Neuronal stem cell (in vitro differentiated cells): Measurements from ENCODE around the gene TMED4.

Source experiments
- DNase-seq: peaks from one replicate; pipeline ENCODE4 v3.0.0-alpha.2; 2013; ENCODE audit warnings: low spot score
- H2AFZ ChIP-seq: one replicate; pipeline ENCODE4 v1.6.1; 2013; ENCODE audit warnings: mild to moderate bottlenecking, low read length, inconsistent platforms
- H2AK5ac ChIP-seq: 2 replicates; pipeline ENCODE4 v1.6.1; 2013; ENCODE audit warnings: low read depth, mild to moderate bottlenecking, inconsistent platforms, low read length, moderate library complexity, mixed read lengths
- H2BK120ac ChIP-seq: 2 replicates; pipeline ENCODE4 v1.6.1; 2013; ENCODE audit warnings: low read depth, mild to moderate bottlenecking, inconsistent platforms, low read length, moderate library complexity, mixed read lengths
- H2BK12ac ChIP-seq: one replicate; pipeline ENCODE4 v1.6.1; 2013; ENCODE audit warnings: low read length, inconsistent platforms
- H2BK15ac ChIP-seq: 2 replicates; pipeline ENCODE4 v1.6.1; 2013; ENCODE audit warnings: mild to moderate bottlenecking, low read length, inconsistent platforms, mixed read lengths
- H2BK5ac ChIP-seq: one replicate; pipeline ENCODE4 v1.6.1; 2013; ENCODE audit warnings: inconsistent platforms, mild to moderate bottlenecking, low read length, moderate library complexity
- H3K14ac ChIP-seq: one replicate; pipeline ENCODE4 v1.6.1; 2013; ENCODE audit warnings: low read length, inconsistent platforms
- H3K18ac ChIP-seq: 2 replicates; pipeline ENCODE4 v1.6.1; 2013; ENCODE audit warnings: low read length, inconsistent platforms
- H3K23ac ChIP-seq: 2 replicates; pipeline ENCODE4 v1.6.1; 2013; ENCODE audit warnings: low read depth, mild to moderate bottlenecking, mixed read lengths, low read length, inconsistent platforms; ENCODE audit not compliant: poor library complexity
- H3K27ac ChIP-seq: replicated peaks from 3 replicates; pipeline ENCODE4 v1.5.1; 2013; ENCODE audit warnings: low read length, inconsistent platforms
- H3K27me3 ChIP-seq, 3 experiments: 2 replicates each; pipeline ENCODE4 v1.6.1; 2013; ENCODE audit warnings: low read length in 3 of 3, mild to moderate bottlenecking in 2 of 3, inconsistent platforms in 1 of 3, low read depth in 1 of 3, mixed read lengths in 1 of 3, moderate library complexity in 1 of 3; ENCODE audit not compliant: control insufficient read depth in 3 of 3, insufficient read depth in 3 of 3
- H3K36me3 ChIP-seq, 2 donors: replicated peaks in 1 of 2; 2 replicates each; pipeline ENCODE4 v1.6.1; 2013; ENCODE audit warnings: low read length in 2 of 2; ENCODE audit not compliant: control insufficient read depth in 2 of 2, insufficient read depth in 2 of 2
- H3K4ac ChIP-seq: 2 replicates; pipeline ENCODE4 v1.6.1; 2013; ENCODE audit warnings: inconsistent platforms, mild to moderate bottlenecking, low read length, moderate library complexity
- H3K4me1 ChIP-seq, 2 donors: 1 replicate in 1 of 2; 2 replicates in 1 of 2; pipeline ENCODE4 v1.6.1; 2013; ENCODE audit warnings: low read length in 2 of 2, low read depth in 1 of 2; ENCODE audit not compliant: control insufficient read depth in 2 of 2, insufficient read depth in 1 of 2
- H3K4me2 ChIP-seq: one replicate; pipeline ENCODE4 v1.6.1; 2013; ENCODE audit warnings: mild to moderate bottlenecking, low read length, inconsistent platforms; ENCODE audit not compliant: insufficient read depth, poor library complexity, severe bottlenecking
- H3K4me3 ChIP-seq, 2 donors: 2 replicates each; pipeline ENCODE4 v1.5.1; 2013; ENCODE audit warnings: low read length in 2 of 2, mild to moderate bottlenecking in 2 of 2, inconsistent platforms in 1 of 2, moderate library complexity in 1 of 2
- H3K79me1 ChIP-seq: one replicate; pipeline ENCODE4 v1.6.1; 2013; ENCODE audit warnings: low read depth, mild to moderate bottlenecking, inconsistent platforms, low read length, moderate library complexity
- H3K9ac ChIP-seq: one replicate; pipeline ENCODE4 v1.6.1; 2013; ENCODE audit warnings: mild to moderate bottlenecking, low read depth, low read length, inconsistent platforms; ENCODE audit not compliant: poor library complexity
- H3K9me3 ChIP-seq, 2 donors: replicated peaks in 1 of 2; 2 replicates each; pipeline versions ENCODE3 to v1.6.1; 2013; ENCODE audit warnings: low read length in 2 of 2, mild to moderate bottlenecking in 2 of 2, inconsistent platforms in 1 of 2, low read depth in 1 of 2, mixed read lengths in 1 of 2, moderate library complexity in 1 of 2; ENCODE audit not compliant: control insufficient read depth in 2 of 2, insufficient read depth in 1 of 2
- H4K8ac ChIP-seq: one replicate; pipeline ENCODE4 v1.6.1; 2013; ENCODE audit warnings: low read depth, mild to moderate bottlenecking, inconsistent platforms, low read length, moderate library complexity
- H4K91ac ChIP-seq: one replicate; pipeline ENCODE4 v1.6.1; 2013; ENCODE audit warnings: low read length, low read depth, mild to moderate bottlenecking, inconsistent platforms; ENCODE audit not compliant: poor library complexity
- whole genome bisulfite sequencing, 2 donors: extraction: QIAGEN DNeasy Blood & Tissue Kit; methylation state at CpG; one replicate each; pipeline ENCODE4 v1.1.7; 2013; ENCODE audit warnings: missing lambda C conversion rate in 2 of 2, mixed read lengths in 1 of 2; ENCODE audit not compliant: insufficient read length in 2 of 2, insufficient replicate concordance in 1 of 2; ENCODE audit errors: extremely low coverage in 2 of 2; 5-methylcytosine and 5-hydroxymethylcytosine counted together

Gene TMED4

GRCh38 chr7:44572771-44573170 is 9.3 kb downstream of the TMED4 start:
- Histone ChIP-seq H3K27me3 (no peaks in the 10 kb centered on the region), H2BK15ac (no peak overlapping the region), H3K14ac (no peak overlapping the region), H3K23ac (no peak overlapping the region), H4K8ac (no peak overlapping the region), H2AK5ac (no peak overlapping the region), H3K79me1 (peaks cover 14% of the 10 kb centered on the region), H2BK120ac (no peak overlapping the region), H3K9ac (no peak overlapping the region), H3K4ac (no peak overlapping the region), H2AFZ (no peak overlapping the region), H3K4me2 (peak overlapping the region; percentile 90), H3K4me1 (peaks cover 6 to 9% of the 10 kb centered on the region in 2 donors), H2BK5ac (no peak overlapping the region), H4K91ac (no peak overlapping the region), H3K27ac (no peak overlapping the region), H3K9me3 (no peaks in the 10 kb centered on the region), H3K36me3 (peaks cover 53 to 76% of the 10 kb centered on the region in 2 donors), H3K18ac (no peak overlapping the region), H3K4me3 (peak overlapping the region; percentile 31 to 58), H2BK12ac (no peak overlapping the region)
- WGBS, 2 donors = no CpG with 5 or more reads among the region's 5 CpGs
- DNase-seq = no peak

GRCh38 chr7:44569959-44570358 is 12.1 kb downstream of the TMED4 start:
- Histone ChIP-seq H2AK5ac (no peak overlapping the region), H3K14ac (no peak overlapping the region), H4K8ac (no peak overlapping the region), H3K4me1 (peaks cover 6 to 9% of the 10 kb centered on the region in 2 donors), H3K9ac (no peak overlapping the region), H3K4me3 (no peak overlapping the region), H4K91ac (no peak overlapping the region), H3K23ac (no peak overlapping the region), H3K9me3 (no peaks in the 10 kb centered on the region), H2BK12ac (no peak overlapping the region), H3K27me3 (no peaks in the 10 kb centered on the region), H2BK5ac (no peak overlapping the region), H3K27ac (no peak overlapping the region), H3K4ac (no peak overlapping the region), H2BK15ac (no peak overlapping the region), H3K79me1 (peaks cover 14% of the 10 kb centered on the region), H3K36me3 (peaks cover 68 to 83% of the 10 kb centered on the region in 2 donors), H2BK120ac (no peak overlapping the region), H2AFZ (no peak overlapping the region), H3K4me2 (no peak overlapping the region), H3K18ac (no peak overlapping the region)
- no CpG with 5 or more reads among the region's 9 CpGs for WGBS, 2 donors
- DNase-seq = no peak

DNA sequence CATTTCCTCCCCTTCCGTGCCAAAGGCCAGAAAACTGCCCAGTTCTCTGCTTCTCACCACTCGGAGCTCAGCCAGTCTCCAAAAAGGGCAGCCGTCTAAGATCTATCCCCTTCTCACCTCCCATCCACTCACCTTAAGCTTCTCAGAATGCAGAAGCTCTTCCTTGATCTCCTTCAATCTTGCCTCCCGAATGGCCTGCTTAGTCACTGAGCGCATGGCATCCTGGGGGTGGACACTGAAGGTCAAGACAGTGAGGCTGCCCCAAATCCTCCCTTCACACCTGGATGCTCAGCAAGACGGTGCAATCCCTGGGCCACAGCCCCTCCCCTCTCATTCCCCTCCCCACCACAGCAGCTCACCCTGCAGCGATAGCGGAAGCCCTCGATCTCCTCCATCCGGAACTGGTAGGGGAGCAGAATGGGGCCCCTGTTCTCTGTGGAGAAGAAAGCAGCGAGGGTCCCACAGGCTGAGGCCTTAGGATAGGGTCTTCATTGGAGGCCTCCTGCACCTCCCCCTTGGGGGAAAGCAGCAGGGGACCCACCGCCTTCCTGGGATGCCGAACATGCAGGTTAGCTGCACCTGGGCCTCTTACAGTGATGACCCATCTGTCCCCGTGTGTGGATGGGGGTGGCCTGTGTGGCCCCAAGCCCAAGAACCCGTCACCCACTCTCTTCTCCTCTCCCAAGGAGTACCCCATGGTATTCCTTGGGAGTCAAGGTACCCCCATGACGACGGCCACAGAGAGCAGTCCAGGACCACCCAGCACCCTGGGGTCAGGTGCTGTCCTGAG is 13.1 kb downstream of the TMED4 start:
- no peak overlapping the region for H2AK5ac ChIP-seq
- no peak overlapping the region for H3K18ac ChIP-seq
- H2AFZ ChIP-seq = no peak overlapping the region
- H3K36me3 ChIP-seq = peaks cover 74 to 91% of the 10 kb centered on the region in 2 donors
- no peak overlapping the region for H3K23ac ChIP-seq
- no peak overlapping the region for H4K8ac ChIP-seq
- peaks cover 12% of the 10 kb centered on the region for H3K79me1 ChIP-seq
- H2BK15ac ChIP-seq = no peak overlapping the region
- no peak overlapping the region for H2BK120ac ChIP-seq
- no peak overlapping the region for H2BK5ac ChIP-seq
- H3K27me3 ChIP-seq = no peaks in the 10 kb centered on the region
- WGBS, 2 donors = no CpG with 5 or more reads among the region's 17 CpGs
- H3K9ac ChIP-seq = no peak overlapping the region
- H3K4me3 ChIP-seq = no peak overlapping the region
- H3K4me2 ChIP-seq = no peak overlapping the region
- H2BK12ac ChIP-seq = no peak overlapping the region
- H3K4me1 ChIP-seq = peaks cover 4 to 7% of the 10 kb centered on the region in 2 donors
- H3K4ac ChIP-seq = no peak overlapping the region
- H4K91ac ChIP-seq = no peak overlapping the region
- no peak for DNase-seq
- no peak overlapping the region for H3K27ac ChIP-seq
- H3K9me3 ChIP-seq = no peaks in the 10 kb centered on the region
- no peak overlapping the region for H3K14ac ChIP-seq

GRCh38 chr7:44567884-44568283 is 14.1 kb downstream of the TMED4 start:
- H2AFZ ChIP-seq = no peak overlapping the region
- H3K9ac ChIP-seq = no peak overlapping the region
- peaks cover 3 to 4% of the 10 kb centered on the region in 2 donors for H3K4me1 ChIP-seq
- no peak overlapping the region for H2BK120ac ChIP-seq
- peaks cover 0 to 5% of the 10 kb centered on the region in 2 donors for H3K9me3 ChIP-seq
- H2BK15ac ChIP-seq = no peak overlapping the region
- no CpG with 5 or more reads among the region's 6 CpGs for whole genome bisulfite sequencing, 2 donors
- H3K36me3 ChIP-seq = peaks cover 76 to 93% of the 10 kb centered on the region in 2 donors
- no peak overlapping the region for H4K91ac ChIP-seq
- H3K18ac ChIP-seq = no peak overlapping the region
- no peak overlapping the region for H2AK5ac ChIP-seq
- H3K4me2 ChIP-seq = no peak overlapping the region
- no peak overlapping the region for H2BK12ac ChIP-seq
- H3K4me3 ChIP-seq = no peak overlapping the region
- peaks cover 5% of the 10 kb centered on the region for H3K79me1 ChIP-seq
- H2BK5ac ChIP-seq = no peak overlapping the region
- H3K23ac ChIP-seq = no peak overlapping the region
- DNase-seq = no peak
- H3K27me3 ChIP-seq = no peaks in the 10 kb centered on the region
- H3K27ac ChIP-seq = no peak overlapping the region
- H3K14ac ChIP-seq = no peak overlapping the region
- no peak overlapping the region for H3K4ac ChIP-seq
- H4K8ac ChIP-seq = no peak overlapping the region
